ENCODE results near the gene TRMT2B.
"Not testable (repeated sequence)": the region's sequence is repeated elsewhere in the genome, so short reads cannot be mapped to it uniquely, and the experiment has no call there.

TRMT2B gene

DNA sequence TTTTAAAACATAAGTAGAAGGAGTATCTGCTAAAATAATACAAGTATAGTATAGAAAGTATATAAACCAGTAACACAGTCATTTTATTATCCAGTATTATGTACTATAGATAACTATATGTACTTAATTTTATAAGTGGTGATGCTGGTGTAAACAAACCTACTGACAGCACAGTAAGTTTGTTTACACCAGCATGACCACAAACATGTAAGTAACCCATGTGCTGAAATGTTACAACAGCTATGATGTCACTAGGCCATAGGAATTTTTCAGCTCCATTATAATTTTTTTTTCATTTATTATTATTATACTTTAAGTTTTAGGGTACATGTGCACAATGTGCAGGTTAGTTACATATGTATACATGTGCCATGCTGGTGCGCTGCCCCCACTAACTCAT is 39.9 kb downstream of the TRMT2B start:
- H3K27ac ChIP-seq (ENCODE audit: insufficient read depth, low read length, poor library complexity, severe bottlenecking); H3K36me3 ChIP-seq (ENCODE audit: control insufficient read depth, insufficient read depth, low read length); H3K9me3 ChIP-seq (ENCODE audit: control insufficient read depth, low read length): not testable (repeated sequence)

GRCh38 chrX:101009090-101009489 is 42.8 kb downstream of the TRMT2B start:
- no peaks in the 10 kb centered on the region for H3K9me3 ChIP-seq (ENCODE audit: control insufficient read depth, low read length)
- H3K4me1 ChIP-seq (ENCODE audit: control insufficient read depth, insufficient read depth, low read length, poor library complexity, severe bottlenecking): no peaks in the 10 kb centered on the region
- H3K27ac ChIP-seq (ENCODE audit: insufficient read depth, low read length, poor library complexity, severe bottlenecking): no peak overlapping the region
- peaks cover 8% of the 10 kb centered on the region for H3K36me3 ChIP-seq (ENCODE audit: control insufficient read depth, insufficient read depth, low read length)
- no peak for DNase-seq
- H3K4me3 ChIP-seq (ENCODE audit: insufficient read depth, low read depth, low read length, poor library complexity, severe bottlenecking): no peak overlapping the region
- H3K27me3 ChIP-seq (replicated peaks; ENCODE audit: control insufficient read depth, insufficient read depth, low read length, poor library complexity, severe bottlenecking): no peaks in the 10 kb centered on the region

More for the DNA sequence above, 39.9 kb downstream of the TRMT2B start:
- not testable (repeated sequence) for H3K4me3 ChIP-seq (ENCODE audit: insufficient read depth, low read depth, low read length, poor library complexity, severe bottlenecking); H3K4me1 ChIP-seq (ENCODE audit: control insufficient read depth, insufficient read depth, low read length, poor library complexity, severe bottlenecking); DNase-seq; H3K27me3 ChIP-seq (replicated peaks; ENCODE audit: control insufficient read depth, insufficient read depth, low read length, poor library complexity, severe bottlenecking)

DNA sequence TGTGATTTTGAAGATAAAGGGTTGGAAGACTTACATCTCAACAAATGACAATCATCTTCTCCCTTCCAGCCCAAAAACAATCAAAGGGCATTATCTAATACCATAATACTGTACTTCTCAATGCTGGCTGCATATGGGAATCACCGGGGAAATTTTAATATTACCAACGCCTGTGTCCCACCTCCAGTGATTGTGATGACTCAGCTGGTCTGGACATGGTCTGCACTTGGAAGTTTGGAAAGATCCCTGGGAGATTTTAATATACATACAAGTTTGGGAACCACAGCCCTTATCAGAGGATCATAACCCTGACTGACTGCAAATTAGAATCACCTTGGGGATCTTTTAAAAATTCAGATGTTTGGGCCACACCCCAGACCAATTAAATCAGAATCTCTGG is 52.5 kb downstream of the TRMT2B start:
- H3K36me3 ChIP-seq (ENCODE audit: control insufficient read depth, insufficient read depth, low read length): peaks cover 4% of the 10 kb centered on the region
- no peak overlapping the region for H3K27ac ChIP-seq (ENCODE audit: insufficient read depth, low read length, poor library complexity, severe bottlenecking)
- no peaks in the 10 kb centered on the region for H3K27me3 ChIP-seq (replicated peaks; ENCODE audit: control insufficient read depth, insufficient read depth, low read length, poor library complexity, severe bottlenecking)
- DNase-seq: no peak
- no peaks in the 10 kb centered on the region for H3K9me3 ChIP-seq (ENCODE audit: control insufficient read depth, low read length)
- H3K4me1 ChIP-seq (ENCODE audit: control insufficient read depth, insufficient read depth, low read length, poor library complexity, severe bottlenecking): no peaks in the 10 kb centered on the region
- H3K4me3 ChIP-seq (ENCODE audit: insufficient read depth, low read depth, low read length, poor library complexity, severe bottlenecking): no peak overlapping the region

DNA sequence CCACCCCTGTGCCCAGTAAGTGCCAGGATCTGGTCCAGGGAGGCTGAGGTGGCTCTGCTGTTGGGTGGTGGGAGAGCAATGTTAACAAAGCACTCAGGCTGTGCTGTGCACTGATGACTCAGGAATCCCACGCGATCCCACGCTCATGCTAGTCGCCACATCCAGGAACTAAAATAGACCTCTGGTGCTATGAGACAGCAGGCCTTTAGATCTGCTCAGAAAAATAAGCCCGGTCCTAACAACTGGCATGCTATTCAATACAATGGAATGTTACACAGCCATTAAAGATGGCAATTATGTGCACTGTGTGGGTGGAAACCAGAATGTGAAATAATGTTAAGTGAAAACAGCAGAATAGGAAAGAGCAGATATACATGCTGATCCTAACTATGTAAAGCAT is 56.4 kb downstream of the TRMT2B start:
- H3K4me1 ChIP-seq (ENCODE audit: control insufficient read depth, insufficient read depth, low read length, poor library complexity, severe bottlenecking): no peaks in the 10 kb centered on the region
- no peak for DNase-seq
- H3K27me3 ChIP-seq (replicated peaks; ENCODE audit: control insufficient read depth, insufficient read depth, low read length, poor library complexity, severe bottlenecking): no peaks in the 10 kb centered on the region
- no peak overlapping the region for H3K27ac ChIP-seq (ENCODE audit: insufficient read depth, low read length, poor library complexity, severe bottlenecking)
- H3K9me3 ChIP-seq (ENCODE audit: control insufficient read depth, low read length): no peaks in the 10 kb centered on the region
- peaks cover 4% of the 10 kb centered on the region for H3K36me3 ChIP-seq (ENCODE audit: control insufficient read depth, insufficient read depth, low read length)
- H3K4me3 ChIP-seq (ENCODE audit: insufficient read depth, low read depth, low read length, poor library complexity, severe bottlenecking): no peak overlapping the region

DNA sequence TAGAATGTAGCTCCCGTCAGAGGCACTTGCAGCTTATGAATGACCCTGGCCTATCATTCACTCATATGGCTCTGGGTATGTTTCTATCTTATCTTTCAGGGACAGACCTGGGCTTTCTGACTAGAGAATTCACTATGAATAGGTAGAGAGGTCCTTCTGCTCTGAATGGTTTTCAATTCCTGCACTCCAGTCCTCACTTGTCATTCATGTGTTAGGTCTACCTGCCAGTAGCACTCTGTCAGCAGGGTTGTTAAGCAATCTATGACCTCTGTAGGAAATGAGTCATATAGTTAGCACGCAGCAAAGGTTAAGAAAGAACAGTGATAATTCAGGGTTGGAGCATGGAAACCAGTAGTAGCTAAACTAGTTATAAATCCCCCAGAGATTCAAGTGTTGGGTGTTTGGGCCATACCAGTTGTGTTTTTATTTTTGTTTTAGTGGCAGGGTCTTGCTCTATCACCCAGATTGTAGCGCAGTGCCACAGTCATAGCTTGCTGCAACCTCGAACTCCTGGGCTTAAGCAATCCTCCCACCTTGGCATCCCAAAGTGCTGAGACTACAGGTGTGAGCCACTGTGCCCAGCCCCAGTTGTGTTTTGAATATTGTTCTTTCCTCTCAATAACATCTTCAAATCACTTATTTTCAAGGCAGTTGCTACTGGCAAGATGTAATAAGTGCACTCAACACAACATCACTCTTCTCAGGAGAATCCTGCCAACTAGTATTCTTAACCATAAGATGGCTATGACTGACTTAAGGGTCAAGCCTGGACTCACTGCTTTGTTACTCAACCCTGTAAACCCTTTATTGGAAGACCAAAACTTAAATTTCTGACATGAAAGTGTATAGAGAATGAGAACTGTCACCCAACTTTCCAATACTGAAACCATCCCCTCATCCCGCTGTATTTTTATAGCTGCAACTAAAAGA is 57.3 kb downstream of the TRMT2B start:
- no peaks in the 10 kb centered on the region for H3K4me1 ChIP-seq (ENCODE audit: control insufficient read depth, insufficient read depth, low read length, poor library complexity, severe bottlenecking)
- peaks cover 4% of the 10 kb centered on the region for H3K36me3 ChIP-seq (ENCODE audit: control insufficient read depth, insufficient read depth, low read length)
- no peaks in the 10 kb centered on the region for H3K27me3 ChIP-seq (replicated peaks; ENCODE audit: control insufficient read depth, insufficient read depth, low read length, poor library complexity, severe bottlenecking)
- no peak for DNase-seq
- H3K27ac ChIP-seq (ENCODE audit: insufficient read depth, low read length, poor library complexity, severe bottlenecking): no peak overlapping the region
- no peaks in the 10 kb centered on the region for H3K9me3 ChIP-seq (ENCODE audit: control insufficient read depth, low read length)
- no peak overlapping the region for H3K4me3 ChIP-seq (ENCODE audit: insufficient read depth, low read depth, low read length, poor library complexity, severe bottlenecking)

DNA sequence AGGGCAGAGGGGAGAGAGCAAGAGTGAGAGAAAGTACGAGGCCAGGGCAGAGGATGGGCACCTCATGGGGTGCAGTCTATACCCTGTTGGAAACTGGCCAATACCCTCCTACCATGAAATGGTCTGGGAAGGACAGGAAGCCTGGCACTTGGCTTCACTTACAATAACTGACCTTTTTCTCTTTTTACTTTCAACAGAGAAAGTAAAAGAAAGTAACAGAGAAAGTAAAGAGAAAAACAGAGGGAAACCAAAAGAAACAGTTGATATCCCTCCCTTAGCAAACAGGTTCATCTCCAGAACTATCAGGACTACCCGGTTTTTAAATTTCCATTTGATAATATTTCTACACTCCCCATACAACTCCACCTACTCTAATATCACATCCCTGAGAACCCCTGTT is 61.8 kb downstream of the TRMT2B start:
- no peak overlapping the region for H3K27ac ChIP-seq (ENCODE audit: insufficient read depth, low read length, poor library complexity, severe bottlenecking)
- no peak for DNase-seq
- H3K9me3 ChIP-seq (ENCODE audit: control insufficient read depth, low read length): no peaks in the 10 kb centered on the region
- no peaks in the 10 kb centered on the region for H3K4me1 ChIP-seq (ENCODE audit: control insufficient read depth, insufficient read depth, low read length, poor library complexity, severe bottlenecking)
- peaks cover under 1% of the 10 kb centered on the region for H3K36me3 ChIP-seq (ENCODE audit: control insufficient read depth, insufficient read depth, low read length)
- H3K4me3 ChIP-seq (ENCODE audit: insufficient read depth, low read depth, low read length, poor library complexity, severe bottlenecking): no peak overlapping the region
- no peaks in the 10 kb centered on the region for H3K27me3 ChIP-seq (replicated peaks; ENCODE audit: control insufficient read depth, insufficient read depth, low read length, poor library complexity, severe bottlenecking)

DNA sequence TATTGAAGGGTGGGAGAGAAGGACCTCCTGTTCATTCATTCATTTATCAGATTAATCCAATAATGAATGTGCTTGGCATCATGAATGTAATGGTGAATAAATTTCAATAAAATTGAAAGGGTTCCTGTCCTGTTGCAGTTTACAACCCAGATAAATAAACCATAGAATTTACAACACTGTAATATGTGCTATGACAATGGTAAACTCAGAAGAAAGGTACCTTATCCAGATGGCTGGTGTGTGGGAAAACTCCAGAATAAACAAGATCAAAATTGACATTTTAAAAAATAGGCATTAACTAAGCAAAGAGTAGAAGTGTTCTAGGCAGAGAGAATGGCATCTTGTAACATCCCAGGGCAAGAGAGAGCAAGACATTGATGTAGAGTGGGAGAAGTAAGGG is 67.1 kb downstream of the TRMT2B start:
- no peak overlapping the region for H3K27ac ChIP-seq (ENCODE audit: insufficient read depth, low read length, poor library complexity, severe bottlenecking)
- no peak overlapping the region for H3K4me3 ChIP-seq (ENCODE audit: insufficient read depth, low read depth, low read length, poor library complexity, severe bottlenecking)
- DNase-seq: no peak
- H3K36me3 ChIP-seq (ENCODE audit: control insufficient read depth, insufficient read depth, low read length): no peaks in the 10 kb centered on the region
- no peaks in the 10 kb centered on the region for H3K27me3 ChIP-seq (replicated peaks; ENCODE audit: control insufficient read depth, insufficient read depth, low read length, poor library complexity, severe bottlenecking)
- no peaks in the 10 kb centered on the region for H3K9me3 ChIP-seq (ENCODE audit: control insufficient read depth, low read length)
- H3K4me1 ChIP-seq (ENCODE audit: control insufficient read depth, insufficient read depth, low read length, poor library complexity, severe bottlenecking): no peaks in the 10 kb centered on the region

DNA sequence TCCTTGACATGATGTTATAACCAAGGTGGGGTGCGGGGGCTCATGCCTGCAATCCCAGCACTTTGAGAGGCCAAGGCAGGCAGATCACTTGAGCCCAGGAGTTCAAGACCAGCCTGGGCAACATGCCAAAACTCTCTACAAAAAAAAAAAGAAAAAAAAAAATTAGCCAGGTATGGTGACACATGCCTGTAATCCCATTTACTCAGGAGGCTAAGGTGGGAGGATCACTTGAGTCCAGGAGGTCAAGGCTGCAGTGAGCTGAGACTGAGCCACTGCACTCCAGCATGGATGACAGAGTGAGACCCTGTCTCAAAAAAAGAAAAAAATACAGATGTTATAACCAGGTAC is 70.4 kb downstream of the TRMT2B start:
- H3K27me3 ChIP-seq (replicated peaks; ENCODE audit: control insufficient read depth, insufficient read depth, low read length, poor library complexity, severe bottlenecking); H3K36me3 ChIP-seq (ENCODE audit: control insufficient read depth, insufficient read depth, low read length); H3K4me3 ChIP-seq (ENCODE audit: insufficient read depth, low read depth, low read length, poor library complexity, severe bottlenecking); H3K27ac ChIP-seq (ENCODE audit: insufficient read depth, low read length, poor library complexity, severe bottlenecking); DNase-seq; H3K9me3 ChIP-seq (ENCODE audit: control insufficient read depth, low read length); H3K4me1 ChIP-seq (ENCODE audit: control insufficient read depth, insufficient read depth, low read length, poor library complexity, severe bottlenecking): not testable (repeated sequence)

DNA sequence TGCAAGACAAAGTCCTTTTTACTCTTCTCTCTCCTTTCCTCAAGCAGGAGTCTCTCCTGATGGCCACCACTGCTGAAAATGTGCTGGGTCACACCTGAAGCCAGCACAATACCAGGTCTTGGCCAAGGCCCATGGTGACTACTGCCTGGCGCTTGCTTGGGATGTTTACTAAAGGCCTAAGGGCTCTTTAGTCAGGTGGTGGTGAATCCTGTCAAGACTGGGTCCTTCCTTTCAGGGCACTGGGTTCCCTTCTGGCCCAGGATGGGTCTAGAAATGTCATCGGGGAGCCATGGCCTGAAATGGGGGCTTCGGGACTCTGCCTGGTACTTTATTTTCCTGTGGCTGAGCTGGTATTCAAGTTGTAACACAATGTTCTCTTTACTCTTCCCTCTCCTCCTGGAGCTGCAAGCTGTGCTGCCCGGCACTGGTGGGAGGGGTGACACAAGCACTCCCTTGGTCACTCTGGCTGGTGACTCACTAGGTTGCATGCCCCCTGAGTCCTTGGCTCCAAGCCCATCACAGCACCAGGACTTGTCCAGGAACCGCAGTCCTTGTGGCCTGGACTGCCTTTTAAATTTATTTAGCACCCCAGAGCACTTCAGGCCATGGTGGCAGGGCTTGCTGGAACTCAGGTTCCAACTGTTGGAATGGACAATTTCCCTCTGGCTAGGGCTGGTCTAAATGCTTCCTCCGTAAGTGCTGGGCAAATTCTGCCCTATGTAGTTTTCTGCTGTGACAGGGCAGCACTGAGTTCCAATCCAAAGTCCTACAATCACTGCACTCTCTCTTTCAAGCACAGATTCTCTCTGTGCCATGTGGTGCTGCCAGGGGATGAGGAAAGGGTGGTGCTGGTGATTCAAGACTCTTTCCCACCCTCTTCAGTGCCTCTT is 71.1 kb downstream of the TRMT2B start:
- no peak overlapping the region for H3K4me3 ChIP-seq (ENCODE audit: insufficient read depth, low read depth, low read length, poor library complexity, severe bottlenecking)
- no peaks in the 10 kb centered on the region for H3K27me3 ChIP-seq (replicated peaks; ENCODE audit: control insufficient read depth, insufficient read depth, low read length, poor library complexity, severe bottlenecking)
- no peaks in the 10 kb centered on the region for H3K4me1 ChIP-seq (ENCODE audit: control insufficient read depth, insufficient read depth, low read length, poor library complexity, severe bottlenecking)
- H3K27ac ChIP-seq (ENCODE audit: insufficient read depth, low read length, poor library complexity, severe bottlenecking): no peak overlapping the region
- H3K9me3 ChIP-seq (ENCODE audit: control insufficient read depth, low read length): no peaks in the 10 kb centered on the region
- no peak for DNase-seq
- H3K36me3 ChIP-seq (ENCODE audit: control insufficient read depth, insufficient read depth, low read length): no peaks in the 10 kb centered on the region
